GM21526 (cell line): Measurements from ENCODE around the gene CD2.

Experiments
- ATAC-seq: cut with Tn5 transposase; IDR thresholded peaks from one replicate; pipeline ENCODE4 v1.9.1; 2021; ENCODE audit warnings: moderate library complexity; ENCODE audit not compliant: unreplicated experiment, low FRiP score

The CD2 gene, protein sequence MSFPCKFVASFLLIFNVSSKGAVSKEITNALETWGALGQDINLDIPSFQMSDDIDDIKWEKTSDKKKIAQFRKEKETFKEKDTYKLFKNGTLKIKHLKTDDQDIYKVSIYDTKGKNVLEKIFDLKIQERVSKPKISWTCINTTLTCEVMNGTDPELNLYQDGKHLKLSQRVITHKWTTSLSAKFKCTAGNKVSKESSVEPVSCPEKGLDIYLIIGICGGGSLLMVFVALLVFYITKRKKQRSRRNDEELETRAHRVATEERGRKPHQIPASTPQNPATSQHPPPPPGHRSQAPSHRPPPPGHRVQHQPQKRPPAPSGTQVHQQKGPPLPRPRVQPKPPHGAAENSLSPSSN

DNA sequence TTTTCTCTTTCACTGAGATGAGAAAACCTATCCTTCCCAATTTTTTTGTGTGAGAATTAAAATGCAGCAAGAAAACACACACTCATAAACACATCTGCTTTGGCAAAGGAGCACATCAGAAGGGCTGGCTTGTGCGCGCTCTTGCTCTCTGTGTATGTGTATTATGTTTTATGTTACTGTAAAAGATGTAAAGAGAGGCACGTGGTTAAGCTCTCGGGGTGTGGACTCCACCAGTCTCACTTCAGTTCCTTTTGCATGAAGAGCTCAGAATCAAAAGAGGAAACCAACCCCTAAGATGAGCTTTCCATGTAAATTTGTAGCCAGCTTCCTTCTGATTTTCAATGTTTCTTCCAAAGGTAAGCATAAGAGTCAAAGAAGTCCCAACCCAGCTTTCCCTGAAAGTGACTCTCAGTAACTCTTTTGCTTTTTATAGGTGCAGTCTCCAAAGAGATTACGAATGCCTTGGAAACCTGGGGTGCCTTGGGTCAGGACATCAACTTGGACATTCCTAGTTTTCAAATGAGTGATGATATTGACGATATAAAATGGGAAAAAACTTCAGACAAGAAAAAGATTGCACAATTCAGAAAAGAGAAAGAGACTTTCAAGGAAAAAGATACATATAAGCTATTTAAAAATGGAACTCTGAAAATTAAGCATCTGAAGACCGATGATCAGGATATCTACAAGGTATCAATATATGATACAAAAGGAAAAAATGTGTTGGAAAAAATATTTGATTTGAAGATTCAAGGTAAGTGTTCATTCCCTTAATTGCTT, at the start of gene CD2:
CD2 (plus strand) TSS at position 233 of the 780 bp plus-strand sequence; CDS start at position 296, 63 bp downstream.
- no peak for ATAC-seq

DNA sequence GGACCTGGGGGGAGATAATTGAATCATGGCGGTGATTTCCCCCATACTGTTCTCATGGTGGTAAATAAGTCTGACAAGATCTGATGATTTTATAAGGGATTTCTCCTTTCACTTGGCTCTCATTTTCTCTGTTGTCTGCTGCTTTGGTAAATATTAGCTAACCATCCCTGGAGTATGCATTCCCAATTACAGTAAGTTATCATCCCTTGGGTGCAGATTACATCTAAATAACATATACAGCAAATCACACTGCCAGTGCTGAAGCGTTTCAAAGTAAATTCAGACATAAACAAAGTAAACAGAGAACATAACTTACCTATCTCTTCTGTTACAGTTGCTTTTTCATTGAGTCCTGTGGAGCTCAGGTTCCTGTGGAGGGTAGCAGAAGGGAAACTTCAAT, 48.1 kb upstream of the CD2 start:
- ATAC-seq: no peak

DNA sequence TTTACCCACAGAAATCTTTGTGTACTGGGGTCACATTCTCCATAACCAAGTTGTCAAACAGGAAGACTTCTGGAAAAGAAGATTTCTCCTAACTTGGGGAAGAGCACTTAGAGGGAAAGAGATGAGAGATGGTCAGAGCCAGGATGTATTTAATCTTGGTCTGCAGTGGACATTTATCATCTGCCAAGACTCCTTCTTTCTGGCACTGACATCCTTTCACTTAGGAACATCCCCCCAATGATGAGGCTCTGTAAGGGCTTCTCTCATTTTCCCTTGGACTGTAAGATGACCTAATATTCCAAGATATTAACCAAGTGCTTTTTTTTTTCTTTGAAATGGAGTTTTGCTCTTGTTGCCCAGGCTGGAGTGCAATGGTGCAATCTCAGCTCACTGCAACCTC, 47.4 kb upstream of the CD2 start:
- ATAC-seq: no peak

DNA sequence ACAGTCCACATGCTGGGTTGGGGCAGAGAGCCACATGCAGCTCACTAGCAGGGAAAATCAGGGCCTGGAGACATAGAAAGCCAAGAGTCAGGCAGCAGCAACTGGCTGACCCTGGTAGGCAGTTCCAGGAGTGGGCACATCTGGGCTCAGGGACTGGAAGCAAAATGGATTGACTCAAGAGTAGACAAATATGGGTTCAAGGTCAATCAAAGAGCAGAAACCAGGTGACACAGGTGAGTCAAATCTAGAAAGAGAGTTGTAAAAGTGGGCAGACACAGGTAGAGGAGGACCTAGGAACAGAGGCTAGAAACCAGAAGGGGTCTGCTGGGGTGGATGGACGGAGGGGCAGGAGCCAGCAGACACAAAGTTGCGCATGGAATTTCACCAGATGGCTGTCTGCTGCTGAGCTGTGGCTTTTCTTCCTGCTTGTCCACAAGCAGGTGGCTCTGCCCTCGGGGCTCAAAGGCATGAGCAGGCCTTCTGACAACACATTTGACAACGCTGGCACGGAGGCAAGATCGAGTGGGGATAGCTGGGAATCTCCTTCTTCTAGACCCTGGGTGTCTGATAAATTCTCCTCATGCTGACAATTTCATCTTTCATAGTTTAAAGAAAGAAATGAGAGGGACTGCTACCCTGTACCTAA, 45.9 kb upstream of the CD2 start:
- ATAC-seq: no peak

- no peak for ATAC-seq
Measured at GRCh38 chr1:116709666-116710167, 44.5 kb upstream of the CD2 start.

- no peak for ATAC-seq
Measured at GRCh38 chr1:116710420-116711262, 43.6 kb upstream of the CD2 start.

- no peak for ATAC-seq
Measured at GRCh38 chr1:116711263-116711840, 42.9 kb upstream of the CD2 start.

GRCh38 chr1:116712510-116712909, 41.7 kb upstream of the CD2 start:
- no peak for ATAC-seq

DNA sequence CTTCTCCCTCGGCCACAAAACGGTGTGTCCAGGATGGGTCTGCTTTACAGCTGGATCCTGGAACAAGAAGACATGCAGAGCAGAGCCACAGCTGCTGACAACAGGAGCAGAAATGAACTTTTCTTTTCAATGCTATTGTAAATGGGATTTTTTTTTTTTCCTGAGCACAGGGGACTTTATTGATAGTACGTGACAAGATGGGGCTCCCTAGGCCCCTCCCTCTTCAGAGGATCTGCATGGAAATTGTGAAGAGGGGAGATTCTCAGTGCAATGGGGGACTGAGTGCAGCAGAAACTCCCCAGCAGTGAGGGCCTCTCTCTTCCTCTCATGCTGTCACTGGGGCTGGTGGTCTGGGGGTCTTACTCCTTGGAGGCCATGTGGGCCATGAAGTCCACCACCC, 40.8 kb upstream of the CD2 start:
- ATAC-seq: no peak

DNA sequence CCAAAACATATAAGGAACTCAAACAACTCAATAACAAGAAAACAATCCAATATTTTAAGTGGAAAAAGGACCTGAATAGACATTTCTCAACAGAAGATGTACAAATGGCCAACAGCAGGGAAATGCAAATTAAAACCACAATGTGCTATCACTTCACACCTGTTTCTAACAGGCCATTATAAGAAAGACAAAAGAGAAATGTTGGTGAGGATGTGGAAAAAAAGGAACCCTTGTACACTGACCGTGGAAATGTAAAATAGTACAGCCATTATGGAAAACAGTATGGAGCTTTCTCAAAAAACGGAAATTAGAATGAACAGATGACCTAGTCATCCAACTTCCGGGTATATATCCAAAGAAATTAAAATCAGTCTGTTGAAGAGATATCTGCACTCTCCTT, 37.8 kb upstream of the CD2 start:
- no peak for ATAC-seq

GRCh38 chr1:116717318-116717717, 36.9 kb upstream of the CD2 start:
- no peak for ATAC-seq

- ATAC-seq: no peak
Measured at GRCh38 chr1:116720364-116721038, 33.7 kb upstream of the CD2 start.

DNA sequence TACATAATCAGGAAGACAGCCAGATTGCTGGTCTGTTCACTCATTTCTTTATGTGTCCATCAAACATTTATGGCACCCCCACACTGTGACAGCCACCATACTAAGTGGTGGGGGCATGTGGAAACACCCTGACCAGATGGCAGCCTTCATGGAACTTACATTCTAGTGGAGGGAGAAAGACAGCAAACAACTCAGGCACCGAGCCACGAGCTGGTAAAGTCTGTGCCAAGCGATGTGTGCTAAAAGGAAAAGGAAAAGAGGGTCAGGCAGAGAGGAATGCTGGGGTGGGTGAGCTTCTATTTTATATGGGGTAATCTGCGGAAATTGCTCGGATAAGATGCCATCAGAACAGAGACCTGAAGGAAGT, 33.2 kb upstream of the CD2 start:
- ATAC-seq: no peak

GRCh38 chr1:116721451-116722007, 32.7 kb upstream of the CD2 start:
- no peak for ATAC-seq

- no peak for ATAC-seq
Measured at GRCh38 chr1:116722016-116722838, 32.0 kb upstream of the CD2 start.

- no peak for ATAC-seq
Measured at GRCh38 chr1:116724765-116725375, 29.4 kb upstream of the CD2 start.

DNA sequence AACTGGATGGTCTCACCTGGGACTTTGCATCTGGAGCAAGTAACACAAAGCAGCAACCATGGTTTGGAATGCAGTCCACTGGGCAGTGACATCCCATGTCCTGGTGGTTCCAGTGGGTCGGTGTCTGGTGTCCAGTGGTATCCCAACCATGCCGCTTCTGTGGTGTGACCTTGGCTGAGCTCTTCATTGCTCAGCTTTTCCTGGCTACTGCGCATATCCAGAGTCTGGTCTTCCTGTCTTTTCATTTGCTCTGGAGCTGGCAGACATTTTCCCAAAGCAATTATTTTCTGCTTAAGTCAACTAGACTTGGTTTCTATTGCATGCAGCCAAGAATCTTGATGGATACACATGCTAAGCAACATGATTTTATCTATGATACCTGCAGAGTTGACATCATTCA, 28.4 kb upstream of the CD2 start:
- no peak for ATAC-seq
